Glutamatergic neuron (in vitro differentiated cells): ENCODE results near the gene RASGRP3. TPM values are rescaled to one million over a fixed set of nuclear protein-coding genes. Genes with fewer than 3 reads are reported as not detected.

Experiments used
- DNase-seq: peaks from one replicate; pipeline ENCODE4 v3.0.0; 2022
- H3K27ac Mint-ChIP-seq: one replicate; pipeline ENCODE4 v1.8.0; 2020; ENCODE audit warnings: mild to moderate bottlenecking, mixed read lengths, inconsistent platforms; ENCODE audit not compliant: unreplicated experiment
- H3K27me3 Mint-ChIP-seq: one replicate; pipeline ENCODE4 v1.8.0; 2020; ENCODE audit warnings: mild to moderate bottlenecking, moderate library complexity, mixed read lengths, inconsistent platforms; ENCODE audit not compliant: unreplicated experiment
- H3K36me3 Mint-ChIP-seq: one replicate; pipeline ENCODE4 v1.8.0; 2020; ENCODE audit warnings: mild to moderate bottlenecking, mixed read lengths, inconsistent platforms; ENCODE audit not compliant: unreplicated experiment
- H3K4me1 Mint-ChIP-seq: one replicate; pipeline ENCODE4 v1.8.0; 2020; ENCODE audit warnings: mild to moderate bottlenecking, low read depth, mixed read lengths, inconsistent platforms; ENCODE audit not compliant: unreplicated experiment
- H3K4me3 Mint-ChIP-seq: one replicate; pipeline ENCODE4 v1.8.0; 2020; ENCODE audit warnings: mild to moderate bottlenecking, mixed read lengths, inconsistent platforms; ENCODE audit not compliant: unreplicated experiment
- H3K9me3 Mint-ChIP-seq: one replicate; pipeline ENCODE4 v1.8.0; 2020; ENCODE audit warnings: mild to moderate bottlenecking, moderate library complexity, mixed read lengths, inconsistent platforms; ENCODE audit not compliant: unreplicated experiment
- CTCF ChIP-seq: fragments of 200-600 bp; sonication (generic); IDR thresholded peaks from one replicate; pipeline ENCODE4 v1.5.0; 2021; ENCODE audit not compliant: partially characterized antibody, unreplicated experiment
- total RNA-seq: library from RNA; stranded (reverse); fragmentation: NEBNext Ultra II Directional; extraction: Animal tissue kit (Norgen Biotek cat#: 25700); gene quantifications from one replicate; pipeline ENCODE4 v1.2.1, GENCODE V29; 2021; ENCODE audit not compliant: unreplicated experiment

Gene RASGRP3
- total RNA-seq, 1 donor from 2014 or later, result not detected

- DNase-seq, result no peak
- Mint-ChIP-seq H3K27me3 (no peaks in the 10 kb centered on the region), H3K9me3 (no peaks in the 10 kb centered on the region), H3K36me3 (no peaks in the 10 kb centered on the region), H3K4me1 (no peaks in the 10 kb centered on the region), H3K27ac (no peak overlapping the region), H3K4me3 (no peak overlapping the region)
- no peak for TF ChIP-seq CTCF
These were observed 23.7 kb downstream of the RASGRP3 start for GRCh38 chr2:33500177-33500576.

GRCh38 chr2:33502025-33502424, 25.6 kb downstream of the RASGRP3 start:
- no peaks in the 10 kb centered on the region for H3K9me3 Mint-ChIP-seq
- no peak overlapping the region for H3K4me3 Mint-ChIP-seq
- H3K27ac Mint-ChIP-seq, result no peak overlapping the region
- H3K36me3 Mint-ChIP-seq, result no peaks in the 10 kb centered on the region
- no peak for DNase-seq
- no peaks in the 10 kb centered on the region for H3K27me3 Mint-ChIP-seq
- no peak for TF ChIP-seq CTCF
- H3K4me1 Mint-ChIP-seq, result no peaks in the 10 kb centered on the region

GRCh38 chr2:33503002-33503401, 26.6 kb downstream of the RASGRP3 start:
- no peak overlapping the region for H3K27ac Mint-ChIP-seq
- H3K36me3 Mint-ChIP-seq, result no peaks in the 10 kb centered on the region
- H3K27me3 Mint-ChIP-seq, result no peaks in the 10 kb centered on the region

GRCh38 chr2:33505966-33506365, 29.5 kb downstream of the RASGRP3 start:
- Mint-ChIP-seq H3K27ac (no peak overlapping the region), H3K4me1 (no peaks in the 10 kb centered on the region), H3K36me3 (no peaks in the 10 kb centered on the region), H3K27me3 (no peaks in the 10 kb centered on the region), H3K9me3 (no peaks in the 10 kb centered on the region), H3K4me3 (no peak overlapping the region)
- TF ChIP-seq CTCF, result no peak
- no peak for DNase-seq

More at GRCh38 chr2:33503002-33503401, 26.6 kb downstream of the RASGRP3 start:
- Mint-ChIP-seq H3K4me3 (no peak overlapping the region), H3K4me1 (no peaks in the 10 kb centered on the region), H3K9me3 (no peaks in the 10 kb centered on the region)
- DNase-seq, result no peak
- no peak for TF ChIP-seq CTCF

GRCh38 chr2:33509908-33510585, 33.6 kb downstream of the RASGRP3 start:
- H3K9me3 Mint-ChIP-seq, result no peaks in the 10 kb centered on the region
- no peaks in the 10 kb centered on the region for H3K4me1 Mint-ChIP-seq
- H3K36me3 Mint-ChIP-seq, result no peaks in the 10 kb centered on the region
- H3K4me3 Mint-ChIP-seq, result no peak overlapping the region
- no peak for DNase-seq
- H3K27me3 Mint-ChIP-seq, result no peaks in the 10 kb centered on the region
- TF ChIP-seq CTCF, result no peak
- H3K27ac Mint-ChIP-seq, result no peak overlapping the region
